B cell (primary cell): ENCODE data around the gene USP6NL.

Experiments used
- CTCF ChIP-seq: fragments of 200-600 bp; IDR thresholded peaks from one replicate; pipeline ENCODE4 v1.8.0; 2022; ENCODE audit warnings: antibody characterized with exemption, mild to moderate bottlenecking
- EZH2 ChIP-seq: IDR thresholded peaks from 2 replicates; pipeline ENCODE4 v1.6.1; 2012; ENCODE audit warnings: borderline replicate concordance, low read depth, mild to moderate bottlenecking, moderate library complexity, low read length; ENCODE audit not compliant: insufficient read depth, poor library complexity, severe bottlenecking

DNA sequence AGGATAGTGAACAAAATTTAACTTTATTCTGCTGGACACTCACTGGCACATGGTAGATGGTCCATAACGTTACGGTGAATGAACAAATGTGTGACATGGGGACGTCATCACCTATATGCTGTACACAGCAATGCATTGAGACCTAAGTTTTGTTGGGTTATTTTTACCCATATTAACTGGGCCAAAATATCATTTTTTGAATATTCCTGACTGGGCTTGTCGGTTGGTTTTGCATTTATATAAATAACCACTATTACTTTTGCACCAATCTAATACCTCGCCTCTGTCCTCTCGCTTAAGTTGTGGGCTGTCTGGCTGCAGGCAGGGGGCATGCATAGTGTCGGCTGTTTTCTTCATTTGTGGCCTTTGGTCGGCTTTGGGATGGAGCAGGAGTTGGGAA lies 161.7 kb downstream of the USP6NL start:
- no peak for TF ChIP-seq CTCF
- no peak for TF ChIP-seq EZH2
